GM18858 (cell line): ENCODE data around the gene LECT2.

Source experiments
- ATAC-seq: cut with Tn5 transposase; IDR thresholded peaks from one replicate; pipeline ENCODE4 v1.9.1; 2021; ENCODE audit not compliant: unreplicated experiment

LECT2 gene

GRCh38 chr5:135979510-135979909, 24.7 kb upstream of the LECT2 start:
- ATAC-seq: no peak

DNA sequence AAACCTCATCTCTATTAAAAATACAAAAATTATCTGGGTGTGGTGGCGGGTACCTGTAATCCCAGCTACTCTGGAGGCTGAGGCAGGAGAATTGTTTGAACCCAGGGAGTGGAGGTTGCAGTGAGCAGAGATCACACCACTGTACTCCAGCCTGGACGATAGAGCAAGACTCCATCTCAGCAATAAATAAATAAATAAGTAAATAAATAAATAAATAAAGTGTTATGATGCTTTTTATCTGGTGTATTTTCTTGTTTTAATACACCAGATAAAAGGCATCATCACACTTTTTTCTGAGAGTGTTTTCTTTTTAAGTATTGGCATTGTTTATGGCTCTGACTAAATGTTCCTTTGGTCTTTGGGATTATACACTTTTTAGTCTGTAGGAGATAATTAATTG, 24.2 kb upstream of the LECT2 start:
- no peak for ATAC-seq

DNA sequence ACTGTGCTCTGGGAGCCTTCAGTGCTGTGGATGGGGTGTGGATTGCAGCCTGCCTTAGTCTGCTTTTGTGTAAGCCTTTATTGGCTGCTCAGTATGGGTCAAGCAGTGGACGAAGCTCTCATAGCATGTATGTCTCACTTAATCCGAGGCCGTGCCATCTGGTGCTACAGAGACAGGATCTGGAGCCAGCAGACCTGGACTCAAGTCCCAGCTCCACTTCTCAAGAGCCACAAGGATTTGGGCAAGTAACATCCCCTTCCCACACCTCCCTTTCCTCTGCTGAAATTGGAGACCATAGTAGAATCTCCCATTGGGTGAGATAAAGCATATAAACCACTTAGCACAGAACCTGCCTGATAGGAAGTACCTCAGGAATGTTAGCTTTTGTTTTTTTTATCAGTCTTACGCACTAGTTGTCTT, 23.4 kb upstream of the LECT2 start:
- ATAC-seq: no peak

DNA sequence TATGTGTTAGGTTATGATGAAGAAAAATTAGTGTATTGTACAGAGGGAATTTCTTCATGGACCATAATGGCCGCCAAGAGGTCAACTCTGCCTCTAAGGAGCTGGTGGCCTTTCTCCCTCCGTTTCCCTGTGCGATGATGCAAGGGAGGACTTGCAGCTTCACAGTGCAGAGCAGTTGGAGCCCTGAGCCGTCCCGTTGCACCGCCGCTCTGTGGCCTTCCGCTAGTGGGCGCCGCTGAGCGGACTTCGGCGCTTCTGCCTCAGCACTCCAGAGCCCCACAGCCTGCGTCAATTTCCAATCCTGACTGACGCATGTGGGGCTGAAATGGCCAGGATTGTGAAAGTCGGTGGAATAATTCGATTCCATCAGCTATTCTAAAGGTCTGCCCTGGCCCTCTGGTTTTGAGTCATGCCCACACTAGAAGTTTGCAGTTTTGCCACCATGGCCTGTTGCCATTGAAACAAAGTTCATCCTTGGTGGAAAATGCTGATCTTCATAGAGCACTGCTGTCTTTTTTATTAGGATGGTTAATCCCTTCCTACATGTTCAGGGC, 22.7 kb upstream of the LECT2 start:
- no peak for ATAC-seq

GRCh38 chr5:135976216-135976615, 21.4 kb upstream of the LECT2 start:
- ATAC-seq: no peak

DNA sequence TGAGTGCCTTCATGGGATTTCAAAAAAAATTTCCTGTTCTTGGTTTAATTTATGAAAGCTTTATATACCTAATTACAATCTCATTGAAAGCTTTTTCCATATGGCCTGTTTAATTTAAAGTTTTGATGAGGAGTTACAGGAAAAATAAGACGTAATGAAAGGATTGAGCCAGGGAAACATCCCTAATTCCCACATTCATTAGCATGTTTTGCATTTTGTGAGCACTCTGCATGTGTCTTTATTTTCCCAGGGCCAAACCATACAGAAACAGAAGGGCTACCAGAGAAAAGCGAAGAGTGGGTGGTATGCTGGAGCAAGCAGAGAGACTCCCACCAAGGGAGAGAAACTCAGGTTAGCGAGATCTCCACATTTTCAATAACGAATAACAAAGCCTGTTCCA, 20.3 kb upstream of the LECT2 start:
- ATAC-seq: no peak

GRCh38 chr5:135974021-135974600, 19.3 kb upstream of the LECT2 start:
- ATAC-seq: no peak

GRCh38 chr5:135973323-135974020, 18.7 kb upstream of the LECT2 start:
- no peak for ATAC-seq

- no peak for ATAC-seq
Observed at GRCh38 chr5:135971701-135972100, 16.9 kb upstream of the LECT2 start.

- ATAC-seq: no peak
Observed at GRCh38 chr5:135966790-135967189, 12.0 kb upstream of the LECT2 start.

- ATAC-seq: no peak
Observed at GRCh38 chr5:135966165-135966564, 11.4 kb upstream of the LECT2 start.

DNA sequence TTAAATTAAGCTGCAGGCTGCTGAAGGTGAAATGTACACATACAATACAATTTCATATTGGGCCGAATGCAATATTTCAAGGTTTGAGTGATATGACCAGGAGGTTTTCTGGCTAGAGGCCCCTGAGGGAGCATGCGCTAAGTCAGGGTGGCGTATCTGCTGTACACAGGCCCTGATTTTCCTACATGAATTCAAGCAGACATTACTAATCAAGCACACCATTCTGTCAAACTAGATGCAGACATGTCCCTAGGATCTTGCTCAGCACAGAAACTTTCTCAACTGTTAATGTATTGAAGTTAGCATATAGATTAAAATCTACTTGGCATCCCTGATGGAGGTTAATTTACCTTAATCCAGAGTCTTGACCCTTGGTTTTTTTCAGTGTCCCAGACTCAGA, 10.7 kb upstream of the LECT2 start:
- ATAC-seq: no peak

DNA sequence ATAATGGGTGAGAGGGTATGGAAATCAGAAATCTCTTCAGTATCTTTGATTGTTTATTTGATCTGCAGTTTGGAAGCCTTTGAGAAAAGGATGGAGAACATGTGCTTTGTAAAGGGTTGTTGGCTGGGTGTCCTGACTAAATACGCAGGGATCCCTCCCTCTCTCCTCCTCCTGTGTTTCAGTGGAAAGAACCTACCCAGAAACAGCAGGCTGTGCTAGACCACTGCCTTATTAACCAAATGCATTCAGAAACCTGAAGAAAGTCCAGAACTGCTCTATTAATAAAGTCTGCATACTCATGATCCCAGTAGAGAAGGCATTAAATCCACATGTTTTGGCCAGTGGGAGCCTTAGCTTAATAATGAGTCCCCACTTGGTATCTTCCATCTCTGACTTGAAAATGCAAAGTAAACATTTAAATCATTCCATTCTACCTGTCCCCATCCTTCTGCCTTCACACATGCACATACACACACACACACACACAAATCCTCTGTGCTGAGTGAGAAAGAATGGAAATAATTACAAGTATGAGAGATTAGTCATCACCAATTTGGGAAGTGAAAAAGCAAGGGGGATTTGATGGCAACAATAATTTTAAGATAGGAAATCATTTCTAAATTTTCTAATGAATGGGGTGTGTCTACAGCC, 10.0 kb upstream of the LECT2 start:
- no peak for ATAC-seq

- ATAC-seq: peak; percentile 66
Observed at GRCh38 chr5:135955525-135955924, 742 bp upstream of the LECT2 start.

- no peak for ATAC-seq
Observed at GRCh38 chr5:135953850-135954249, 933 bp downstream of the LECT2 start.

DNA sequence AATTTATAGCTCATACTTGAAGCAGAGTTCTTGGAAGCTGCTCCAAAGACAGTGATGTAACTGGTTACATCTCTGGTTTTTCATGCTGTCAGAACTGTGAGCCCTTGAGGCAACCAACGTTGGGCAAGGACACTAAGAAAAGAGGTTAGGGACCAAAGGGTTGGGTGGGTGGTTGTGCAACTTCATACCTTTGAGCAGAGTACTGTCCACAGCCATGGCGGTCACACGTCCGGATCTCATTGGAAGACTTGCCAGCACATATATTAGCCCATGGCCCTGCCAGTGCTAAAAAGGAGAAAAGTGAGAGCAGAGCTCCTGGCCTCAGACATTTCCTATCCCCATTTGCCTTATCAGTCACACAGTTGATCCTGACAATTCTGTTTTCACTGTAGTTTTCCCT, 2.1 kb downstream of the LECT2 start:
- no peak for ATAC-seq

GRCh38 chr5:135951807-135952206, 3.0 kb downstream of the LECT2 start:
- ATAC-seq: no peak

DNA sequence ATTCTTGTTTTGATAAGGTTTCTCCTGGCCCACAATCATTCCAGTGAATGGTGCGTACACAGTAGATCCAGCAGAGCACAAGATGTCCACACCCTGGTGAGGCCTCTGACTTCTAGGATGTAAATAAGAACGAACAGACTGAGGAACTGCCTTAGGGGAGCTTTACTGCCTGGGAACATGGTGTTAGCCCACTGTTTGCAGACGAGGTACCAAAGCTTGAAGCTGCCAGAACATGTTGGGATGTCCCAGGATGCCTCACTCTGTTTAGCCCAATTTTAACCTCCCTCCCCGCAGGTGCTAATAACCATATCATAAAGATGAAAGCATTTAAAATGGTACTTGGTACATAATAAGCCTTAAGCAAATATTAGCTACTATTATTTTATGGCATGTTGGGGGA, 3.5 kb downstream of the LECT2 start:
- no peak for ATAC-seq

- no peak for ATAC-seq
Observed at GRCh38 chr5:135950611-135951010, 4.2 kb downstream of the LECT2 start.

DNA sequence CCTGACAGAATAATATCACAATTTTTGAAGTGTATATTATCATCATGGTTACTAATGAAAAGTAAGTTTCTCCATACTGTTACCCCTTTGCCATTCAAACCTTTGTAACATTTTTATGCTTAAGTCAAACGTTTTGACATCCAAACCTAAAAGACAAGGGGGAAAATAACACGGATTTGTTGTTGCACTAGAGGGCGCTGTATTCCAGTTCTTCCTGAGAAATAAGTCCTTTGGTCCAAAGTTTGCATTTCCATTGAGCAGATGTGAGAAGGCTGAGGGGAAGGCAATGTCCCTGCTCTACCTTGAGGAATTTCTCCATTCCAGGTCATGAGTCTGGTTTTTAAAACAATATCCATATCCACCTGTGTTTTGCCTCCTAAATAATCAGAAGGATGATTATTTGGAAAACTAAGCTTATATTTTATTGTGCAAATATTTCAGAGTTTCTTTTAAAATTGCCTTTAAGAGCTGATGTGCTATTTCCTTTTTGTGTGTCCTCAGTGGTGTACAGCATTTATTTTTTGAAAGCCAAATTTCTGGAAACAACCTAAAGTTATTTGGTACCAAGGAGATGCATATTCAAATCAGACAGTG, 9.7 kb downstream of the LECT2 start:
- no peak for ATAC-seq

DNA sequence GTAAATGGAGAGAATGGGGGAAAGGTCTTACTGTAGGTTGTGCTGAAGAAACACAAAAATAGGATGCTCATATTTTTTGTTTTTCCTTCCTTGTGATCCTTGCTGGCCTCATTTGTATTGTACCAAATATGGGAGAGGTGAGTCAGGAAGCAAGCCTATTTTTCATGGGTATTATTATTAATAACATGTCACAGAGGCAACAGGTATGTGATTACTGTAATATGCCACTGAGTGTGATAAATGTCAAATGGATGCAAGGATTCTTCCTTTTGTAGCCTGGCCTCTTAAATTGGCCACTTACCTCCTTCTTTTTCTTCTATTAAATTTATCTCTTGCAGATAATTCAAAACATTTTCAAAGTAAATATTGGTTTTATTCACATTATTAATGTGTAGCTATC, 10.2 kb downstream of the LECT2 start:
- no peak for ATAC-seq
